Vagina (tissue), 1 donor: ENCODE data around the gene NQO1. TPM values are rescaled to one million over a fixed set of nuclear protein-coding genes. Genes with fewer than 3 reads are reported as not detected.

Experiments used
- total RNA-seq: library from RNA; depleted of rRNA; stranded (reverse); fragments of >200 nt; gene quantifications from one replicate; pipeline ENCODE4 v1.2.3, GENCODE V29; 2016

Gene NQO1
- total RNA-seq, 1 donor from 2014 or later, result 84.5 TPM

Other genes starting within 250 kb of the NQO1 start
- gene NFAT5, start 160.6 kb downstream of the NQO1 start, total RNA-seq, result 63.8 TPM
- gene NOB1, start 28.4 kb upstream of the NQO1 start, total RNA-seq, result 67.0 TPM
- gene WWP2, start 35.8 kb upstream of the NQO1 start, total RNA-seq, result 26.0 TPM
- gene CLEC18A, start 224.8 kb upstream of the NQO1 start, total RNA-seq, result 1.2 TPM